ENCODE results near the gene DLX2.

DLX2 gene

DNA sequence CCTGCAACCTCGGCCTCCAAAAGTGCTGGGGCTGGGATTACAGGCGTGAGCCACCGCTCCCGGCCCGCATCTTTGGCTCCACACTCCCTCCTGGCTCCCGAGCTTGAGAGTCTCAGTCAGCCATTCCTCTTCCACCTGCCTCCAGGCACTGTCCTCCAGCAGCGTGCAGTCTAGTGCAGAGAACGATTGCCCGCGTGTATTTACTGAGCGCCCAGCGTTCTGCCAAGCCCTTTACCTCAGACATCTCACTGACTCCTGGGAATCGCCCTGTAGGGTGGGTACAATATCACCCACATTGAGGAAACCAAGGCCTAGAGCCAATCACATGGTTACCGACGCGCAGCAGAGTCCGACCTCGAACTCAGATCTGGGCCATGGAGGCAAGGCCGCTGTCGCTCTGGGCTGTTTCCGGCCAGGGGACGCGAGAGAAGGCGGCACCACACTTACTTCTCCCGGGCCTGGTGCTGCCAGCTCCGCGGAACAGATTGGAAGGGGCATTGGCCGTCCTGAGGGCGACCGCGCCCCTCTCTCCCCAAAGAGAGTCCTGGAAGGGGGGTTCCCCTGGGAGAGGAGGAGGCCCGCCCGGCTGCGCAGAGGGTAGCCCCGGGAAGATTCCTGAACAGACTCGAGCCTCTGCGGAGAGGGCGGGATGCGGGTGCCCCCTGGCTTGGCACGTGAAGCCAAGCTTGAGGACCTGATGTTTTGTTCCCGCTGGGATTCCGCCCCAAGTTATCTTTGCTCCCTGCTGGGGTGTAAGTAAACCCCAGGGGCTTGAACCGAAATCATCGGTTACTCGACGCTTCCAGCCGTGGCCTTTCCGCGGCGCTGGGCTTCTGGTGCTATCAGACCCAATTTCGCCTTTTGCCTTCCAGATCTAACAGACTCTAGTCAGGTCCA is 5.2 kb upstream of the DLX2 start:
- DNase-seq (ENCODE audit: low read depth) = no peak

DNA sequence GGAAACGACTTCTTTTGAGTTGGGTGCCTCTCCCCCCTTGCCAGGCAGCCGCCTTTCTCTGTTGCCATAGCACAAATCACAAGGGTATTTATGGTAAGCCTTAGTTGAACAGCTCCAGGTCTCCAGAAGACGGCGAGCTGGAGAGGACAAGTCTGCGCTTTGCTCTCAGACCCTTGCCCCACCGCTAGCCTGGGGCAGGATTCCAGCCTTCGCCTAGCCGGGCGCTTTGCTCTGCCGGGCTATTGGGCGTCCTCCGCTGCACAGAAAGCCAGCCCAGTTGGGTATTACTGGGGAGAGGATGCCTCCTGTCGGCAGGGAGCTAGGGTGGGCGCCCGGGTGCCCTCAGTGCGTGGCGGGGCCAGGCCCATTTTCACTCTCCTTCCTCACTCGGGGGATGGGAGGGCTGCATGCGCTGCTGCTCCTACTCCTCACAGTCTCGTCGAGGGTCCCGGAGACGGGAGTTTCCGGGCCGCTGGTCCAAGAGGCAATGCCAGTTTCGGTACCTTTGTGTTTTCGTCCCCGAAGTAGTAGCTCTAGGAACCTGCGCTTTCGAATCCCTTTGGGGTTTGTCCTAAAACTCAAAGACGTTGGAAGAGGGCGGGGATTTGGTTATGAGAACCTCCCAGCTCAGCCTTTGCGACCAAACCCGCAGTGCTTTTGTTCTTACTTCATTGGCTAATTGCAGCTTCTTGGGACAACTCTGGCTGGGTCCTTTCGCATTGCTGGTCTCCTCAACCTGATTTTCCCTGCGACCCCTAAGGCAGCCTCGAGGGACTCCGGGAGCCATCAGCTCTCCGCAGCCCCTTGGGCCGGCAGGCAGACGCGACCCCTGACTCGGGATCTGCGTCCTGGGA is 3.6 kb upstream of the DLX2 start:
- DNase-seq (ENCODE audit: low read depth) = peak; percentile 20

- DNase-seq (ENCODE audit: low read depth) = no peak
Observed at GRCh38 chr2:172105471-172106107, 2.9 kb upstream of the DLX2 start.

- peak; percentile 78 for DNase-seq (ENCODE audit: low read depth)
Observed at GRCh38 chr2:172103471-172104272, 972 bp upstream of the DLX2 start.

DNA sequence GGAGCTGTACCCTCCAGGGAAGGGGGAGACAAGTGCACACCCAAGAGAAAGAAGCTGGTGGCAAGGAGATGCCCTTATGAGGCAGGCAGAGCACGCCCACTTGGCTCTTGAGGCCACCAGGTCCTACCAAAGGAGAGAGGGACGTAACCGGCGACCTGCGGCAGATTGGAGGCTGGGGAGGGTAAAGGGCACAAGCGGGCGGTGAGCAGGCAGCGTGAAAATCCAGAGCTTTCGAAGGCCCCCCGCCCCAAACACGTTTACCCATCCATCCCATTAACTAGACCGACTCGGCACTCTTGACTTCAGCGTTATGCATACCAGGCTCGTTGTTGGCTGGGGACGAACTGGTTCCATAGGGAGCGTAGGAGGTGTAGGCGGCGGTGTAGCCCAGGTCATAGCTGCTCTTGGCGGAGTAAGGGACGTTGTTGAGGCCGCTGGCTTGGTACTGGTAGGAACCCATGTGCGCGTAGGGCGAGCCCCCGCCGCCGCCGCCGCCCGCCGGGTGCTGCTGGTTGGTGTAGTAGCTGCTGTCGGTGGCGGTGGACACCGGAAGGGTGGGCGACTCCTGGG is 794 bp downstream of the DLX2 start:
- DNase-seq (ENCODE audit: low read depth) = no peak

DNA sequence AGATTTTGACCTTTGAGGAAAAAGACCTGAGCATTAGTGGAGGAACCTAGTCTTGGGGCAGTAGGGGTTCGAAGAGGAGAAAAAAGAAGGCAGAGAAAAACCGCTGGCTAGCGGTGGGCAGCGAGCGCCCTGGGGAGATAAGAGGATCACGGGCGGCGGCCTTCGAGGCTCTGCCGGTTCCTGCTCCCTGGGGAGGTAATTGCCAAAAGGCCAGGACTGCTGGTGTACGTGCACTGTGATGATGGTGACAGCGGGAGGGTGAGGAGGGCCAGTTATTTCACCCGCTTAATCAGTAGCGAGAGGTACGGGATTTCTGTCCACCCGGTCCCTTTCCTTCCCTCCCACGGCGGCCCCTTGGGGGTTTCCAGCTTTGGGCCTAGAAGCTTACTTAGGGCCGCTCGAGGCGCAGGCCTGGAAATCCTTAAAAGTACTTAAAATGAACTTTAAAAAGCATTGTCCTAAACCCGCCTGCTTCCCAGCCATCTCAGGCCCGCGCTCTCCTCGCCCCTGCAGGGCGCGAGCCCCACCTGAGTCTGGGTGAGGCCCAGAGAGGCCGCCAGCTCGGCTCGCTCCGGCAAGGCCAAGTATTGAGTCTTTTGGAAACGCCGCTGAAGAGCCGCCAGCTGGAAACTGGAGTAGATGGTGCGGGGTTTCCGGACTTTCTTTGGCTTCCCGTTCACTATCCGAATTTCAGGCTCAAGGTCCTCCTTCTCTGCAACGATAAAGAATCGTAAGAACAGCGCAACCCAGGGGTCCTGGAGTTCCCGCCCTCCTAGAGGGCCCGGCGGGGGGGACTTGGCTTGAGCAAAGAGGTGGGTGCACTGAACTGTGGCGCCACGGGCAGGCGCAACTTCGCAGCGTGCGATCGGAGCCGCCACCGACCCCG is 1.5 kb downstream of the DLX2 start:
- DNase-seq (ENCODE audit: low read depth) = no peak

GRCh38 chr2:172100080-172100934 is 2.4 kb downstream of the DLX2 start:
- no peak for DNase-seq (ENCODE audit: low read depth)

- no peak for DNase-seq (ENCODE audit: low read depth)
Observed at GRCh38 chr2:172099472-172100079, 3.1 kb downstream of the DLX2 start.

DNA sequence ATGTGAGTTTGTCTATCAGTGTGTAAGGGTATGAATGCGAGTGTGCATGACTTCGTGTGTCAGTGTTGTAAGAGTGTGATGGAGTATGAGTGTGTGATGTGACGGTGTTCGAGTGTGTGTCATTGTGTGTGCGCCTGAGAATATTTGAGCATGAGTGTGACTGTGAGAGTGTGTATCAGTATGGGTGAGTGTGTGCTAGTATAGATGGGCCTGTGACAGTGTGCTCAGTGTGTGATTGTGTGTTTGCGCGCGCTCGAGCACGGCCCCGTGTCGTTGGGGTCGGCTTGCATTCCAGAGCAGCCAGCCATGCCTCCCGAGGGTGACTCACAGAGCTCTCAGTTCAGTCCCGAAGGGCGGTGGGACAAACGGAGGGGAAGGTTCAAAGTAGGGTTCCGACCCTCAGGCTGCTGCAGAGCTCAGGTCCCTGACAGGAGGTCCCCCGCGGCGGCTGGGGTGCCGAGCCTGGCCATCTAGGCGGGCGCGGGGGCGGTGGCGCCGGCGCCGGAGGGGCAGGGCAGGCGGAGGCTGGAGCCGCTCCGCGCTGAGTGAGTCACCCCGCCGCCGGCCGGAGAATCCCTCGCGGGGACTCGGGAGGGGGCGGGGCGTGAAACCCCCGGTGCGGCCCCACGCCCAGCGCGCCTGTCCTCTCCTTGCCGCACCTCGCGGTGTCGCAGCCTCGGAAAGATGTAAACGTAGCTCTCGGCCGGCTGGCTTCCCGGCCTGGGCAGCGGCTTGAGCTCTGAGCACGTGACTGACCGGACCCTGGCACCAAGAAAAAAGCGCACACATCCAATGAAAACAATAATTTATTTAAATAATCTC is 3.8 kb downstream of the DLX2 start:
- peak; percentile 48 for DNase-seq (ENCODE audit: low read depth)

DNA sequence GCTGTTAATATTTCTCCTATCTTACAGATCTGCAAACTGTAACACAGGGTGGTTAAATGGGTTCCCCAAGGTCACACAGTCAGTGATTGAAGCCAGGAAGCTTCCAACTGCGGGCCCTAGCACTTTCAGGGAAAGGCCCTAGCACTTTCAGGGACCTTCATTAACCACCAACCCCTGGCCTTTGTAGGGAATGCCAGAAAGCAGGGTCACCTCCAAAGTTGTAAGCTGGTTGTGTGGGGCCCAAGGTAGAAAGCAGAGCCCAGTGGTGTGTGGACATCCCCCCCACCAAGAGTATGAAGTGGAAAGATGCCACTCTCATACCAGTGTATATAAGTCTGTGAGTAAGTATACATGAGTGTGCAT is 4.4 kb downstream of the DLX2 start:
- no peak for DNase-seq (ENCODE audit: low read depth)

DNA sequence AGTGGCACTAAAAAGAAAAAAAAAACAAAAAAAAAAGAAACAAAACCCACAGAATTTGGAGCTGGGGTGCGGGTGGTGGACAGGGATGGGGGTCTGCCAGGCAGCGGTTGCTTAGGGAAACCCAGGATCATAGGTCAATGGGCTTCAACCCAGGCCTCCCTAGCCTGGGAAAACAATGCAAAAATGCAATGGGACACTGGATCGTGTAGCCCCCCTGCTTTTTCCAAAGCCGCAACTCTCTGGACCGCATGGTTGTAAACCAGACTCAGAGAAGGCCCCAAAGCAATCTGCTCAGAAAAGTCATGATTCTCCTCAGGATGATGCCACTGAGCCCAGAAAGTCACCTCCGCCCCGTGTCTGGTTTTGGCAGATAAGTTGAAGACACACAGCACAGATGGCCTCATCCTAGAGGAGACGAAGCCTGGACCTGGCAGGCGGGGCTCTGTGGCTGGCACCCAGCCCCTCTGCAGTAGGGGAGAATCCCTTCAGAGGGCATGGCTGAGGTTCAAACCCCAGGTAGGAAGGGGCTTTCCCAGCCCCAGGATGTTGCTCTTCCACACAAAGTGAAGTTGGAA is 5.1 kb downstream of the DLX2 start:
- DNase-seq (ENCODE audit: low read depth) = no peak

- peak; percentile 44 for DNase-seq (ENCODE audit: low read depth)
Observed at GRCh38 chr2:172096626-172097547, 5.8 kb downstream of the DLX2 start.

DNA sequence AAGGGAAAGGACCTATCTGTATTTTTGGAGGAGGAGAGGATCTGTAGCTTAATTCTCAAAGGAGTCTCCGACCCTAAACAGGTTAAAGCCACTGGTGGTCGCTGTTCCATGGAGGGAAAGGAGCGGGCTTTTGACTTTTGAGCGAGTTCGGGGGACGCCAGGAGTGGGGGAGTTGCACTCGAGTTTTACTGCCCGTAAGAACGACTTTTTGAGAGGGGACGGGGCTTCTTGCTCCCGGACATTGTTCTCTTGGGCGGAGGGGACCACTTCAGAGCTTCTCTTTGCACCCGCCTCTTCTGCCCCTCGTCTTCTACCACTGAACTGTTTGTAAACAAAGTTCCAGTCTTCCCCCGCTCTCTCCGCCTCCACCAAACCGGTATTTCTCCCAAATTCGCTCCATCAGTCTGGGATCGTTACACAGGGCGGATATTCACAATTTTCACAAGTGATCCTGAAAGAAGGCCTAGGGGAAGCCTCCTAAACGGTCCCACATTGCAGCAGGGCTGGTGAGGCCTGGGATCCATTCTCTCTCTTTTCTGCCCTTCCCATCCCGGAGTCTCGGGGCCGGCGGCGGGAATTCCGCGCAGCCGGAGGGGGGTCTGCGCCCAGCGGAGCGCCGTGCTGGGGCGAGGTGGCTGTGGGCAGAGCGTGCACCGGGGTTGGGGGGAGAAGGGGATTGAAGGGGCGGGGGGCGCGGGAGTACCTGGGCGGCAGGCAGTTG is 6.6 kb downstream of the DLX2 start:
- DNase-seq (ENCODE audit: low read depth) = no peak

GRCh38 chr2:172095146-172095904 is 7.4 kb downstream of the DLX2 start:
- DNase-seq (ENCODE audit: low read depth) = peak; percentile 52
